K562 (cell line): Measurements from ENCODE around the gene TECTA.

Experiments used
- ETV6 ChIP-seq, 3 experiments: fragments of 150-350 bp in 1 of 3; sonication (generic) in 1 of 3; formaldehyde crosslinking in 1 of 3; IDR thresholded peaks; 2 replicates each; pipeline versions ENCODE4 v1.6.1 to v1.8.0; 2014 to 2022; ENCODE audit warnings: borderline replicate concordance in 2 of 3, low read depth in 2 of 3, antibody characterized with exemption in 1 of 3, low read length in 1 of 3, mild to moderate bottlenecking in 1 of 3, missing genetic modification reagents in 1 of 3
- MAX ChIP-seq: sonication (generic); formaldehyde crosslinking; IDR thresholded peaks from 2 replicates; pipeline ENCODE4 v1.9.0; 2022; ENCODE audit warnings: mild to moderate bottlenecking, missing genetic modification reagents
- ZNF184 ChIP-seq: sonication (generic); formaldehyde crosslinking; IDR thresholded peaks from 2 replicates; pipeline ENCODE4 v1.5.0; 2020; ENCODE audit warnings: missing genetic modification reagents
- TF ChIP-seq, protein P1 (sequence below): fragments of 200-600 bp; sonication (generic); IDR thresholded peaks from one replicate; pipeline ENCODE4 v1.6.1; 2012; ENCODE audit warnings: mild to moderate bottlenecking, low read depth, low read length, inconsistent platforms

DNA sequence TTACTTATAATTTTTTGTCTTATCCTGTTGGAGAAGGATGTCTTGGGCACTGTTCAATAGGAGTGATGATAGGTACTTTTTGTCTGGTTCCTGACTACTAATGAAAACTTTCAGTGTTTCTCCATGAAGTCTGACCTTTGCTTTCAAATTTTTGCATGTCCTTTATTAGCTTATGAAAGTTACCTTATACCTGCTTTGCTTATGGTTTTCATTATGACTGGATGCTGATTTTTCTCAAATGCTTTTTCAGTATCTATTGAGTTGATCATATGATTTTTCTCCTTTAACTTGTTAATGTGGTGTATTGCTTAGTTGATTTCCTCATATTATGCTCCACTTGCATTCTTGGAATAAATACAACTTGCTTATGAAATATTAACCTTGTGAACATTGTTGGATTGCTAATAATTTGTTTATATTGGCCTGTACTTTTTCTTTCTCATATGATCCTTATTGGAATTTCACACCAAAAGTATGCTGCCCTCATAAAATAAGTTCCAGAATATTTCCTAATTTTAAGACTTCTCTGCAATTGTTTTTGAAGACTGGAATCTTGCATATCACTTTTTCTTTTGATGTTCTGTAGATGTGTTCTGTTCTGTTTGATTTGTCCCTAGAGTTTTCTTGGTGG lies 106.6 kb downstream of the TECTA start:
- TF ChIP-seq MAX (no peak), ETV6 (IDR thresholded peaks at IDR 0.05; ENCODE audit: borderline replicate concordance in 1 of 2, low read depth in 2 of 2, low read length in 1 of 2) (no peak), ETV6 (CRISPR knock-in tag; IDR thresholded peaks at IDR 0.05; ENCODE audit: borderline replicate concordance) (no peak), ZNF184 (CRISPR knock-in tag) (no peak)
- TF ChIP-seq, protein P1, sequence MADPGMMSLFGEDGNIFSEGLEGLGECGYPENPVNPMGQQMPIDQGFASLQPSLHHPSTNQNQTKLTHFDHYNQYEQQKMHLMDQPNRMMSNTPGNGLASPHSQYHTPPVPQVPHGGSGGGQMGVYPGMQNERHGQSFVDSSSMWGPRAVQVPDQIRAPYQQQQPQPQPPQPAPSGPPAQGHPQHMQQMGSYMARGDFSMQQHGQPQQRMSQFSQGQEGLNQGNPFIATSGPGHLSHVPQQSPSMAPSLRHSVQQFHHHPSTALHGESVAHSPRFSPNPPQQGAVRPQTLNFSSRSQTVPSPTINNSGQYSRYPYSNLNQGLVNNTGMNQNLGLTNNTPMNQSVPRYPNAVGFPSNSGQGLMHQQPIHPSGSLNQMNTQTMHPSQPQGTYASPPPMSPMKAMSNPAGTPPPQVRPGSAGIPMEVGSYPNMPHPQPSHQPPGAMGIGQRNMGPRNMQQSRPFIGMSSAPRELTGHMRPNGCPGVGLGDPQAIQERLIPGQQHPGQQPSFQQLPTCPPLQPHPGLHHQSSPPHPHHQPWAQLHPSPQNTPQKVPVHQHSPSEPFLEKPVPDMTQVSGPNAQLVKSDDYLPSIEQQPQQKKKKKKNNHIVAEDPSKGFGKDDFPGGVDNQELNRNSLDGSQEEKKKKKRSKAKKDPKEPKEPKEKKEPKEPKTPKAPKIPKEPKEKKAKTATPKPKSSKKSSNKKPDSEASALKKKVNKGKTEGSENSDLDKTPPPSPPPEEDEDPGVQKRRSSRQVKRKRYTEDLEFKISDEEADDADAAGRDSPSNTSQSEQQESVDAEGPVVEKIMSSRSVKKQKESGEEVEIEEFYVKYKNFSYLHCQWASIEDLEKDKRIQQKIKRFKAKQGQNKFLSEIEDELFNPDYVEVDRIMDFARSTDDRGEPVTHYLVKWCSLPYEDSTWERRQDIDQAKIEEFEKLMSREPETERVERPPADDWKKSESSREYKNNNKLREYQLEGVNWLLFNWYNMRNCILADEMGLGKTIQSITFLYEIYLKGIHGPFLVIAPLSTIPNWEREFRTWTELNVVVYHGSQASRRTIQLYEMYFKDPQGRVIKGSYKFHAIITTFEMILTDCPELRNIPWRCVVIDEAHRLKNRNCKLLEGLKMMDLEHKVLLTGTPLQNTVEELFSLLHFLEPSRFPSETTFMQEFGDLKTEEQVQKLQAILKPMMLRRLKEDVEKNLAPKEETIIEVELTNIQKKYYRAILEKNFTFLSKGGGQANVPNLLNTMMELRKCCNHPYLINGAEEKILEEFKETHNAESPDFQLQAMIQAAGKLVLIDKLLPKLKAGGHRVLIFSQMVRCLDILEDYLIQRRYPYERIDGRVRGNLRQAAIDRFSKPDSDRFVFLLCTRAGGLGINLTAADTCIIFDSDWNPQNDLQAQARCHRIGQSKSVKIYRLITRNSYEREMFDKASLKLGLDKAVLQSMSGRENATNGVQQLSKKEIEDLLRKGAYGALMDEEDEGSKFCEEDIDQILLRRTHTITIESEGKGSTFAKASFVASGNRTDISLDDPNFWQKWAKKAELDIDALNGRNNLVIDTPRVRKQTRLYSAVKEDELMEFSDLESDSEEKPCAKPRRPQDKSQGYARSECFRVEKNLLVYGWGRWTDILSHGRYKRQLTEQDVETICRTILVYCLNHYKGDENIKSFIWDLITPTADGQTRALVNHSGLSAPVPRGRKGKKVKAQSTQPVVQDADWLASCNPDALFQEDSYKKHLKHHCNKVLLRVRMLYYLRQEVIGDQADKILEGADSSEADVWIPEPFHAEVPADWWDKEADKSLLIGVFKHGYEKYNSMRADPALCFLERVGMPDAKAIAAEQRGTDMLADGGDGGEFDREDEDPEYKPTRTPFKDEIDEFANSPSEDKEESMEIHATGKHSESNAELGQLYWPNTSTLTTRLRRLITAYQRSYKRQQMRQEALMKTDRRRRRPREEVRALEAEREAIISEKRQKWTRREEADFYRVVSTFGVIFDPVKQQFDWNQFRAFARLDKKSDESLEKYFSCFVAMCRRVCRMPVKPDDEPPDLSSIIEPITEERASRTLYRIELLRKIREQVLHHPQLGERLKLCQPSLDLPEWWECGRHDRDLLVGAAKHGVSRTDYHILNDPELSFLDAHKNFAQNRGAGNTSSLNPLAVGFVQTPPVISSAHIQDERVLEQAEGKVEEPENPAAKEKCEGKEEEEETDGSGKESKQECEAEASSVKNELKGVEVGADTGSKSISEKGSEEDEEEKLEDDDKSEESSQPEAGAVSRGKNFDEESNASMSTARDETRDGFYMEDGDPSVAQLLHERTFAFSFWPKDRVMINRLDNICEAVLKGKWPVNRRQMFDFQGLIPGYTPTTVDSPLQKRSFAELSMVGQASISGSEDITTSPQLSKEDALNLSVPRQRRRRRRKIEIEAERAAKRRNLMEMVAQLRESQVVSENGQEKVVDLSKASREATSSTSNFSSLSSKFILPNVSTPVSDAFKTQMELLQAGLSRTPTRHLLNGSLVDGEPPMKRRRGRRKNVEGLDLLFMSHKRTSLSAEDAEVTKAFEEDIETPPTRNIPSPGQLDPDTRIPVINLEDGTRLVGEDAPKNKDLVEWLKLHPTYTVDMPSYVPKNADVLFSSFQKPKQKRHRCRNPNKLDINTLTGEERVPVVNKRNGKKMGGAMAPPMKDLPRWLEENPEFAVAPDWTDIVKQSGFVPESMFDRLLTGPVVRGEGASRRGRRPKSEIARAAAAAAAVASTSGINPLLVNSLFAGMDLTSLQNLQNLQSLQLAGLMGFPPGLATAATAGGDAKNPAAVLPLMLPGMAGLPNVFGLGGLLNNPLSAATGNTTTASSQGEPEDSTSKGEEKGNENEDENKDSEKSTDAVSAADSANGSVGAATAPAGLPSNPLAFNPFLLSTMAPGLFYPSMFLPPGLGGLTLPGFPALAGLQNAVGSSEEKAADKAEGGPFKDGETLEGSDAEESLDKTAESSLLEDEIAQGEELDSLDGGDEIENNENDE = no peak
